Body of pancreas (tissue), 4 donors: ENCODE results near the gene NVL. TPM values are rescaled to one million over a fixed set of nuclear protein-coding genes. Genes with fewer than 3 reads are reported as not detected.

Experiments
- ATAC-seq: fragments of 150-250 bp; one replicate; pipeline ENCODE4 v1.9.1; 2016
- DNase-seq, 4 donors: peaks; one replicate each; pipeline ENCODE4 v3.0.0-alpha.2; 2019
- H3K27ac ChIP-seq, 4 donors: fragments of 200-600 bp; sonication (generic); 1 replicate in 3 of 4; 2 replicates in 1 of 4; pipeline versions ENCODE4 v1.5.1 to v1.6.1; 2016 to 2019; ENCODE audit warnings: mild to moderate bottlenecking in 1 of 4, mixed read lengths in 1 of 4, moderate library complexity in 1 of 4
- H3K27me3 ChIP-seq, 2 donors: fragments of 200-600 bp; sonication (generic); one replicate each; pipeline ENCODE4 v1.6.0; 2016; ENCODE audit warnings: mild to moderate bottlenecking in 1 of 2
- H3K36me3 ChIP-seq, 2 donors: fragments of 200-600 bp; sonication (generic); replicated peaks in 1 of 2; 2 replicates each; pipeline ENCODE4 v1.5.1; 2016; ENCODE audit warnings: low read depth in 2 of 2; ENCODE audit not compliant: insufficient read depth in 1 of 2
- H3K4me1 ChIP-seq: fragments of 200-600 bp; sonication (generic); one replicate; pipeline ENCODE4 v1.6.0; 2016
- H3K4me3 ChIP-seq, 2 donors: fragments of 200-600 bp; sonication (generic); 1 replicate in 1 of 2; 2 replicates in 1 of 2; pipeline ENCODE4 v1.5.1; 2016 to 2019
- H3K9me3 ChIP-seq, 3 donors: fragments of 200-600 bp; sonication (generic); 1 replicate in 2 of 3; 2 replicates in 1 of 3; pipeline ENCODE4 v1.5.1; 2016
- CTCF ChIP-seq, 7 experiments: fragments of 450-650 bp in 4 of 7; fragments of 200-600 bp in 3 of 7; sonication (generic) in 3 of 7; IDR thresholded peaks; one replicate each; pipeline ENCODE4 v1.5.1; 2016 to 2019; ENCODE audit warnings: antibody characterized with exemption in 7 of 7
- POLR2A ChIP-seq, 3 donors: fragments of 450-650 bp; IDR thresholded peaks; one replicate each; pipeline ENCODE4 v1.6.1; 2016; ENCODE audit warnings: antibody characterized with exemption in 3 of 3, mild to moderate bottlenecking in 2 of 3
- WGBS, 2 donors: methylation state at CpG; one replicate each; pipeline ENCODE4 v1.1.5; 2017; 5-methylcytosine and 5-hydroxymethylcytosine counted together
- intact Hi-C: fragments of 100-400 bp; cut with DNase I; formaldehyde crosslinking; loops from one replicate; pipeline ENCODE4 v1.15.1; 2023
- total RNA-seq, 2 donors: library from RNA; depleted of rRNA; stranded (reverse); fragments of >200 nt; gene quantifications; one replicate each; pipeline ENCODE4 v1.1.0, GENCODE V29; 2016

The NVL gene
- total RNA-seq, 2 donors from 2014 or later, result 24.6 to 31.0 TPM

DNA sequence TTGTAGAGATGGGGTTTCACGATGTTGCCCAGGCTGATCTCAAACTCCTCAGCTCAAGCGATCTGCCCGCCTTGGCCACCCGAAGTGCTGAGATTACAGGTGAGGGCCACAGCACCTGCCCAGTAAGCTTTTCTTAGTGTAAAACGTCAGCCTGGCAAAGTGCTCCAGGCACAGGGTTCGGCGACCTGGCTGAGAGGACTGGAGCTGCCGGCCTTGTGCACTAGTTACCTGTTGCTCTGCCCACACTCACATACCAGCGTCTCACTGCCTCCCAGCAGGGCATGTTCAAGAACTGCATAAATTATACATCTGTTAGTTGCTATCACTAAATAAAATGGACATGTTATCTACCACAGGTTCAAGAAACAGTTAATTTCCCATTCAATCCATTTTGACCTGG is 91.8 kb downstream of the NVL start:
- intact Hi-C loops, result no loop called here
- H3K9me3 ChIP-seq, result no peaks in the 10 kb centered on the region
- no peak overlapping the region for H3K27ac ChIP-seq
- ATAC-seq, result no peak
- TF ChIP-seq CTCF (IDR thresholded peaks at IDR 0.05) (no peak), POLR2A (IDR thresholded peaks at IDR 0.05) (no peak)
- H3K4me1 ChIP-seq, result no peaks in the 10 kb centered on the region
- H3K4me3 ChIP-seq, result no peak overlapping the region
- H3K36me3 ChIP-seq, result no peaks in the 10 kb centered on the region
- H3K27me3 ChIP-seq, result no peaks in the 10 kb centered on the region
- WGBS, 2 donors, result 86 to 91% methylated on average over 9 of the region's 9 CpGs
- no peak for DNase-seq

- H3K27ac ChIP-seq, result no peak overlapping the region
- ATAC-seq (no peak), DNase-seq (no peak)
- peaks cover 1 to 6% of the 10 kb centered on the region in 2 donors for H3K36me3 ChIP-seq
- TF ChIP-seq CTCF (IDR thresholded peaks at IDR 0.05) (no peak), POLR2A (IDR thresholded peaks at IDR 0.05) (no peak)
- intact Hi-C loops, result no loop called here
- H3K9me3 ChIP-seq, result no peaks in the 10 kb centered on the region
- H3K27me3 ChIP-seq, result no peaks in the 10 kb centered on the region
- WGBS, 2 donors, result 89 to 94% methylated on average over 11 of the region's 11 CpGs
- H3K4me3 ChIP-seq, result no peak overlapping the region
- no peaks in the 10 kb centered on the region for H3K4me1 ChIP-seq
These were observed 92.7 kb downstream of the NVL start for GRCh38 chr1:224237119-224237881.

DNA sequence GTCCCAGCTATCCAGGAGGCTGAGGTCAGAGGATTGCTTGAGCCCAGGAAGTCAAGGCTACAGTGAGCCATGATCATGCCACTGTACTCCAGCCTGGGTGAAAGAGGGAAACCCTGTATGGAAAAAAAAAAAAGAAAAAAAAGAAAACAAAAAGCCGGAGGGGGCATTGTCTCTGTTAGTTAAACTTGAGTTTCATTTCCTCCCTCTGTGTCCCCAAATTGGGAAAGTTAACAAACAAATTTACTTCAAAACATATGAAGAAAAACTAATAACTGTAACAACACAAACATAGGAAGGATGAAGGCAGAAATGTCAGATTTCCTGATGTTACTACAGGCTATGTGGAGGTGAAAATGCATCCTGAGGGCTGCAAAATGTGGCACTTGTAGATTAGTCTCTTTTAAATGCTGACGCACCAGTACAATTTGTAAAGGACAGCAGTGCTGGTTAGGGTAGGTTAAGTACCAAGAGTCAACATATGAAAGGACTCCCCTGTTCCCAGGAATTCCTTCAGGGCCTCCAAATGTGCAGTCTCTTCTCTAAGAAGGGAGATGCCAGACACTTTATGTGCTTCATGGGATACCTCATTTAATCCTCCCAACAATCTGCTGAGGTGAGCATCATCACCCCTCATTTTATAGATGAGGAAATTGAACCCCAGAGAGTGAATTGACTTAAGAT is 94.0 kb downstream of the NVL start:
- no peaks in the 10 kb centered on the region for H3K4me1 ChIP-seq
- ATAC-seq, result no peak
- peaks cover 3 to 6% of the 10 kb centered on the region in 2 donors for H3K36me3 ChIP-seq
- intact Hi-C loops, result no loop called here
- TF ChIP-seq POLR2A (IDR thresholded peaks at IDR 0.05), result no peak
- TF ChIP-seq CTCF (IDR thresholded peaks at IDR 0.05), result no peak
- no peaks in the 10 kb centered on the region for H3K9me3 ChIP-seq
- no peak for DNase-seq
- WGBS, 2 donors, result 74 to 80% methylated on average over 2 of the region's 2 CpGs
- no peak overlapping the region for H3K4me3 ChIP-seq
- no peaks in the 10 kb centered on the region for H3K27me3 ChIP-seq
- no peak overlapping the region for H3K27ac ChIP-seq

GRCh38 chr1:224234017-224234416 is 96.0 kb downstream of the NVL start:
- no peak for ATAC-seq
- Histone ChIP-seq H3K27me3 (no peaks in the 10 kb centered on the region), H3K9me3 (no peaks in the 10 kb centered on the region), H3K4me1 (no peaks in the 10 kb centered on the region), H3K36me3 (peaks cover 5 to 10% of the 10 kb centered on the region in 2 donors), H3K27ac (no peak overlapping the region), H3K4me3 (no peak overlapping the region)
- intact Hi-C loops, result no loop called here
- no peak for DNase-seq
- no peak for TF ChIP-seq POLR2A (IDR thresholded peaks at IDR 0.05)
- no peak for TF ChIP-seq CTCF (IDR thresholded peaks at IDR 0.05)
